Endothelial cell of umbilical vein (primary cell): ENCODE data around the gene SCFD1. TPM values are rescaled to one million over a fixed set of nuclear protein-coding genes. Genes with fewer than 3 reads are reported as not detected.

Experiments used
- Bru-seq: library from RNA; stranded (reverse); fragments of 400-500 nt; gene quantifications from one replicate; lab custom pipeline; 2021; lab: Mats Ljungman, UMichigan
- BruChase-seq, 2 experiments: library from RNA; stranded (reverse); fragments of 400-500 nt; gene quantifications; one replicate each; lab custom pipeline; 2021; lab: Mats Ljungman, UMichigan
- BruUV-seq: library from RNA; stranded (reverse); fragments of 400-500 nt; replicated peaks from 2 replicates; lab custom pipeline; 2021; lab: Mats Ljungman, UMichigan
- CTCF ChIA-PET: fragments of 300-600, 350-600 bp; sonication (Branson Sonifier 250); formaldehyde crosslinking; loops from one replicate; lab custom pipeline; 2021; ENCODE audit warnings: antibody characterized with exemption, inconsistent platforms; lab: Charles Lee
- POLR2A ChIA-PET: fragments of 300-600, 350-600 bp; sonication (Branson Sonifier 250); formaldehyde crosslinking; loops from one replicate; lab custom pipeline; 2021; ENCODE audit warnings: antibody characterized with exemption, inconsistent platforms; lab: Charles Lee
- DNase-seq: peaks from one replicate; pipeline ENCODE4 v3.0.0-alpha.2; 2011; ENCODE audit warnings: low read depth, low spot score
- FAIRE-seq: peaks from 2 replicates; lab custom pipeline; 2011; peaks lifted over from hg19 to GRCh38; lab: Jason Lieb, UNC
- H2AFZ ChIP-seq: 2 replicates; pipeline ENCODE4 v1.6.0; 2012; ENCODE audit warnings: low read depth, low read length, control low read depth, inconsistent platforms
- H3K27ac ChIP-seq: 2 replicates; pipeline ENCODE4 v1.5.1; 2011; ENCODE audit warnings: low read depth, mild to moderate bottlenecking, control low read depth, low read length, moderate library complexity; ENCODE audit not compliant: insufficient read depth
- H3K27me3 ChIP-seq, 2 experiments: 2 replicates each; pipeline versions ENCODE4 v1.6.0 to v1.6.1; 2011; ENCODE audit warnings: low read length in 2 of 2, mixed read lengths in 1 of 2; ENCODE audit not compliant: control insufficient read depth in 2 of 2, insufficient read depth in 2 of 2
- H3K36me3 ChIP-seq, 2 experiments: 2 replicates in 1 of 2; 3 replicates in 1 of 2; pipeline ENCODE4 v1.5.1; 2011; ENCODE audit warnings: low read length in 2 of 2, mild to moderate bottlenecking in 1 of 2, moderate library complexity in 1 of 2; ENCODE audit not compliant: control insufficient read depth in 2 of 2, insufficient read depth in 2 of 2; ENCODE audit errors: extremely low read depth in 1 of 2
- H3K4me1 ChIP-seq: 3 replicates; pipeline ENCODE4 v1.5.1; 2011; ENCODE audit warnings: mild to moderate bottlenecking, low read length; ENCODE audit not compliant: control insufficient read depth, insufficient read depth; ENCODE audit errors: extremely low read depth
- H3K4me2 ChIP-seq: 2 replicates; pipeline ENCODE4 v1.6.1; 2011; ENCODE audit warnings: low read length, control low read depth, mixed read lengths; ENCODE audit not compliant: insufficient read depth
- H3K4me3 ChIP-seq, 3 experiments: fragments of 200-600 bp in 1 of 3; sonication (generic), shearing (Covaris generic) in 1 of 3; replicated peaks in 1 of 3; 2 replicates each; pipeline ENCODE4 v1.5.1; 2011 to 2016; ENCODE audit warnings: control low read depth in 3 of 3, low read length in 3 of 3, mild to moderate bottlenecking in 2 of 3, inconsistent platforms in 1 of 3, low read depth in 1 of 3, moderate library complexity in 1 of 3; ENCODE audit not compliant: insufficient read depth in 1 of 3
- H3K79me2 ChIP-seq: 2 replicates; pipeline ENCODE4 v1.6.0; 2012; ENCODE audit warnings: low read length, inconsistent platforms; ENCODE audit not compliant: control insufficient read depth, insufficient read depth
- H3K9ac ChIP-seq: replicated peaks from 2 replicates; pipeline ENCODE3; 2011; ENCODE audit warnings: low read length, control low read depth; ENCODE audit not compliant: insufficient read depth; ENCODE audit errors: extremely low read depth
- H3K9me1 ChIP-seq: replicated peaks from 3 replicates; pipeline ENCODE4 v1.6.0; 2011; ENCODE audit warnings: mild to moderate bottlenecking, low read length; ENCODE audit not compliant: control insufficient read depth, insufficient read depth; ENCODE audit errors: extremely low read depth
- H3K9me3 ChIP-seq: replicated peaks from 2 replicates; pipeline ENCODE4 v1.5.1; 2012; ENCODE audit warnings: low read length, inconsistent platforms; ENCODE audit not compliant: control insufficient read depth, insufficient read depth
- H4K20me1 ChIP-seq: replicated peaks from 2 replicates; pipeline ENCODE3; 2011; ENCODE audit warnings: mild to moderate bottlenecking, low read length; ENCODE audit not compliant: control insufficient read depth, insufficient read depth; ENCODE audit errors: extremely low read depth
- CTCF ChIP-seq, 2 donors: IDR thresholded peaks; 1 replicate in 1 of 2; 2 replicates in 1 of 2; pipeline ENCODE4 v1.5.1; 2011; ENCODE audit warnings: low read length in 2 of 2, mild to moderate bottlenecking in 2 of 2, moderate library complexity in 2 of 2, control low read depth in 1 of 2, inconsistent platforms in 1 of 2, low read depth in 1 of 2; ENCODE audit not compliant: insufficient read depth in 1 of 2; ENCODE audit errors: extremely low read depth in 1 of 2
- EZH2 ChIP-seq: IDR thresholded peaks from 2 replicates; pipeline ENCODE4 v1.6.1; 2012; ENCODE audit warnings: borderline replicate concordance, low read depth, mild to moderate bottlenecking, moderate library complexity, low read length, inconsistent platforms; ENCODE audit not compliant: severe bottlenecking
- FOS ChIP-seq: IDR thresholded peaks from 2 replicates; pipeline ENCODE4 v1.6.1; 2011; ENCODE audit warnings: mild to moderate bottlenecking, low read length, moderate library complexity, borderline replicate concordance; ENCODE audit not compliant: insufficient read depth
- GATA2 ChIP-seq: IDR thresholded peaks from 2 replicates; pipeline ENCODE4 v1.7.0; 2011; ENCODE audit warnings: low read depth, mild to moderate bottlenecking, moderate library complexity, mixed read lengths, low read length; ENCODE audit not compliant: insufficient read length, insufficient read depth
- JUN ChIP-seq: IDR thresholded peaks from 2 replicates; pipeline ENCODE4 v1.6.1; 2011; ENCODE audit warnings: borderline replicate concordance, low read depth; ENCODE audit not compliant: insufficient read length, insufficient read depth
- MAX ChIP-seq: IDR thresholded peaks from 2 replicates; pipeline ENCODE4 v1.6.1; 2011; ENCODE audit not compliant: insufficient read depth, insufficient read length
- POLR2A ChIP-seq: IDR thresholded peaks from 2 replicates; pipeline ENCODE4 v1.6.1; 2012; ENCODE audit warnings: low read depth, mild to moderate bottlenecking, control low read depth, low read length
- POLR2AphosphoS5 ChIP-seq: IDR thresholded peaks from 2 replicates; pipeline ENCODE4 v1.6.1; 2012; ENCODE audit warnings: low read depth, mild to moderate bottlenecking, control low read depth, low read length, moderate library complexity; ENCODE audit not compliant: insufficient read depth
- dilution Hi-C: fragments of 300-500 bp; cut with MboI; formaldehyde crosslinking; loops from one replicate; pipeline ENCODE4 v1.15.0; 2019; ENCODE audit warnings: low sequenced_read_pairs; ENCODE audit not compliant: extremely low pct_ligation_motif_present
- intact Hi-C: fragments of 100-400 bp; cut with micrococcal nuclease; formaldehyde crosslinking; loops from one replicate; pipeline ENCODE4 v1.10.0; 2022
- long read RNA-seq: library from polyadenylated mRNA; stranded (forward); transcript quantifications from one replicate; pipeline ENCODE4 v2.0.0, GENCODE V29; 2021
- polyA minus RNA-seq, 3 experiments: library from RNA; depleted of rRNA, polyadenylated mRNA; stranded (reverse); fragments of >200 nt; gene quantifications; 1 replicate in 1 of 3; 2 replicates in 2 of 3; pipeline ENCODE4 v1.2.3, GENCODE V29; 2011
- polyA plus RNA-seq, 4 experiments: library from polyadenylated mRNA; depleted of rRNA in 3 of 4; stranded (reverse) in 3 of 4; unstranded in 1 of 4; fragments of >200 nt; gene quantifications; 2 replicates each; pipeline versions ENCODE4 v1.2.1 to v1.2.3, GENCODE V29; 2011 to 2012; ENCODE audit warnings: missing spikeins in 1 of 4
- total RNA-seq: library from RNA; stranded (reverse); gene quantifications from 2 replicates; pipeline ENCODE4 v1.2.3, GENCODE V29; 2021

Gene SCFD1
- 50.4 and 59.9 TPM in 2 replicates for total RNA-seq
- polyA plus RNA-seq: 17.5 and 21.3 TPM in 2 replicates
- polyA plus RNA-seq (2011; cell fraction: cytosol; rRNA removed): 24.6 and 24.7 TPM in 2 replicates
- 76.9 and 91.5 TPM in 2 replicates for polyA plus RNA-seq (2011; cell fraction: nucleus; rRNA removed)
- polyA plus RNA-seq (2012): 29.8 and 43.8 TPM in 2 replicates
- polyA minus RNA-seq: 43.8 and 46.9 TPM in 2 replicates
- polyA minus RNA-seq (2011; cell fraction: cytosol; rRNA and poly(A)+ RNA removed): 35.7 TPM
- 141 and 215 TPM in 2 replicates for polyA minus RNA-seq (2011; cell fraction: nucleus; rRNA and poly(A)+ RNA removed)
- Bru-seq, nascent RNA: percentile 88 among the genes with signal in this experiment
- percentile 70 among the genes with signal in this experiment for BruChase-seq, experiment 1, labeled RNA remaining after a 6-hour chase
- percentile 77 among the genes with signal in this experiment for BruChase-seq, experiment 2, labeled RNA remaining after a 2-hour chase
- long read RNA-seq, transcript SCFD1-207 (24 exons, 2,058 nt): minor isoform, 10 of 84 reads
- long read RNA-seq, transcript SCFD1-203 (25 exons, 2,359 nt): major isoform, 47 of 84 reads
- long read RNA-seq, partial matches to known transcripts: 5 of 84 reads
- long read RNA-seq, other reads (novel, unspliced or antisense): 21 of 84 reads

- POLR2A ChIA-PET: interaction anchor here (0.6 kb wide), 1 partner anchor 51 kb away, joined by 3 read pairs; no protein-coding TSS in a partner anchor
- Histone ChIP-seq H3K4me2 (peak within 1 kb of the TSS; percentile 96), H2AFZ (peak within 1 kb of the TSS; percentile 46), H3K36me3 (no peaks in the 10 kb centered on the region), H3K9me3 (no peaks in the 10 kb centered on the region), H3K4me3 (peak within 1 kb of the TSS; percentile 27 to 86 (median 78)), H3K27me3 (no peaks in the 10 kb centered on the region), H3K9me1 (no peaks in the 10 kb centered on the region), H3K4me1 (peaks cover 7% of the 10 kb centered on the region), H3K79me2 (peaks cover 45% of the 10 kb centered on the region), H4K20me1 (no peaks in the 10 kb centered on the region), H3K9ac (peak within 1 kb of the TSS; percentile 83), H3K27ac (peak within 1 kb of the TSS; percentile 68)
- TSS peak; percentile 51 for BruUV-seq
- CTCF ChIA-PET: interaction anchor here (1.2 to 2.6 kb wide), 5 partner anchors 10 to 35 kb away, joined by 4 to 14 read pairs (median 6); no protein-coding TSS in a partner anchor
- dilution Hi-C loops: no loop called here
- DNase-seq: peak; percentile 89
- peak; percentile 38 for FAIRE-seq
- TF ChIP-seq MAX: no peak
- peak; percentile 95 for TF ChIP-seq POLR2AphosphoS5
- TF ChIP-seq FOS: peak; percentile 59
- peak; percentile 96 for TF ChIP-seq POLR2A
- peak; percentile 11 for TF ChIP-seq JUN
- no peak for TF ChIP-seq CTCF (IDR thresholded peaks at IDR 0.05; ENCODE audit: extremely low read depth in 1 of 2, insufficient read depth in 1 of 2, low read depth in 1 of 2, low read length in 2 of 2)
- peak; percentile 37 for TF ChIP-seq GATA2
- TF ChIP-seq EZH2: no peak
- intact Hi-C loops: loop anchor here (1.0 to 10.0 kb wide), 3 partner anchors 11 to 397 kb away; partner anchors contain the start of gene G2E3
These were observed at the start of gene SCFD1 for GRCh38 chr14:30621940-30622830. TSS of gene SCFD1 (plus strand) at chr14:30622319. CDS start at chr14:30622339, 20 bp downstream.
